LNCaP clone FGC (cell line): ENCODE data around the gene COMMD7.
"Not testable (repeated sequence)": the region's sequence is repeated elsewhere in the genome, so short reads cannot be mapped to it uniquely, and the experiment has no call there.

Experiments used
- DNase-seq: peaks from one replicate; pipeline ENCODE4 v3.0.0-alpha.2; 2011; ENCODE audit warnings: low read depth
- H3K4me3 ChIP-seq: 2 replicates; pipeline ENCODE4 v1.5.1; 2011; ENCODE audit warnings: mild to moderate bottlenecking, low read depth, low read length, control low read depth
- TF ChIP-seq, protein P1 (sequence below): IDR thresholded peaks from 2 replicates; pipeline ENCODE4 v1.5.1; 2012; ENCODE audit warnings: mild to moderate bottlenecking; ENCODE audit not compliant: control insufficient read depth, insufficient read depth; ENCODE audit errors: extremely low read depth

The COMMD7 gene

DNA sequence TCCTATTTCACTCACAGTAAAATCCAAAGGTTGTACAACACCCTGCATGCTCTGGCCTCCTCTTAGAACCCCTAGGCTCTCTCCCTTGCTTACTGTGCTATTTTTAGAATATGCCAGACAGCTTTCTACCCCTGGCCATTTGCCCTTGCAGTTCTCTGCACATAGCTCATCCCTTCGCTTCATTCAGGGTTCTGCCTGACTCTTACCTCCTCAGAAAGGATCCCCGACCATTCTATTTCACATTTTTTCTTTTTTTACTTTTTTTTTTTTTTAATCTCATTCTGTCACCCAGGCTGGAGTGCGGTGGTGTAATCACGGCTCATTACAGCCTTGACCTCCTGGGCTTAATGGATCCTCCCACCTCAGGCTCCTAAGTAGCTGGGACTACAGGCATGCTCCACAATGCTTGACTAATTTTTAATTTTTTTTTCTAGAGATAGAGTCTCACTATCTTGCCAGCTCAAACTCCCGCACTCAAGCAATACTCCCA lies 33.6 kb downstream of the COMMD7 start:
- TF ChIP-seq, protein P1, sequence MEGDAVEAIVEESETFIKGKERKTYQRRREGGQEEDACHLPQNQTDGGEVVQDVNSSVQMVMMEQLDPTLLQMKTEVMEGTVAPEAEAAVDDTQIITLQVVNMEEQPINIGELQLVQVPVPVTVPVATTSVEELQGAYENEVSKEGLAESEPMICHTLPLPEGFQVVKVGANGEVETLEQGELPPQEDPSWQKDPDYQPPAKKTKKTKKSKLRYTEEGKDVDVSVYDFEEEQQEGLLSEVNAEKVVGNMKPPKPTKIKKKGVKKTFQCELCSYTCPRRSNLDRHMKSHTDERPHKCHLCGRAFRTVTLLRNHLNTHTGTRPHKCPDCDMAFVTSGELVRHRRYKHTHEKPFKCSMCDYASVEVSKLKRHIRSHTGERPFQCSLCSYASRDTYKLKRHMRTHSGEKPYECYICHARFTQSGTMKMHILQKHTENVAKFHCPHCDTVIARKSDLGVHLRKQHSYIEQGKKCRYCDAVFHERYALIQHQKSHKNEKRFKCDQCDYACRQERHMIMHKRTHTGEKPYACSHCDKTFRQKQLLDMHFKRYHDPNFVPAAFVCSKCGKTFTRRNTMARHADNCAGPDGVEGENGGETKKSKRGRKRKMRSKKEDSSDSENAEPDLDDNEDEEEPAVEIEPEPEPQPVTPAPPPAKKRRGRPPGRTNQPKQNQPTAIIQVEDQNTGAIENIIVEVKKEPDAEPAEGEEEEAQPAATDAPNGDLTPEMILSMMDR = no peak
- no peak for DNase-seq
- no peak overlapping the region for H3K4me3 ChIP-seq

DNA sequence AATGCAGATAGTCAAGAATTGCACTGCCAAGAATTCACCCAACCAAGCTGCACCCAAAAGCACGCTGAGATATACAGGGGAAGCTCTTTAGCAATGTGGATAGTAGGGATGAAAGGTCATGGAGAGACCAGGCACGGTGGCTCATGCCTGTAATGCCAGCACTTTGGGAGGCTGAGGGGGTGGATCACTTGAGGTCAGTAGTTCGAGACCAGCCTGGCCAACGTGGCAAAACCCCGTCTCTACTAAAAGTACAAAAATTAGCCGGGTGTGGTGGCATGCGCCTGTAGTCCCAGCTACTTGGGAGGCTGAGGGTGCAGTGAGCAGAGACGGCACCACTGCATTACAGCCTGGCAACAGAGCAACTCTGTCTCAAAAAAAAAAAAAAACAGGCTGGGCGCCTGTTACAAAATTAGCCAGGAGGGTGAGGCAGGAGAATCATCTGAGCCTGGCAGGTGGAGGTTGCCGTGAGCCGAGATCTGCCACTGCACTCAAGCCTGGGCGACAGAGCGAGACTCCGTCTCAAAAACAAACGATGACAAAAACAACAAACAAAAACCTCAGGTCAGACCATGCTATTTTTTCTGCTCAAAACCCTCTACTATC lies 34.1 kb downstream of the COMMD7 start:
- not testable (repeated sequence) for H3K4me3 ChIP-seq, DNase-seq

DNA sequence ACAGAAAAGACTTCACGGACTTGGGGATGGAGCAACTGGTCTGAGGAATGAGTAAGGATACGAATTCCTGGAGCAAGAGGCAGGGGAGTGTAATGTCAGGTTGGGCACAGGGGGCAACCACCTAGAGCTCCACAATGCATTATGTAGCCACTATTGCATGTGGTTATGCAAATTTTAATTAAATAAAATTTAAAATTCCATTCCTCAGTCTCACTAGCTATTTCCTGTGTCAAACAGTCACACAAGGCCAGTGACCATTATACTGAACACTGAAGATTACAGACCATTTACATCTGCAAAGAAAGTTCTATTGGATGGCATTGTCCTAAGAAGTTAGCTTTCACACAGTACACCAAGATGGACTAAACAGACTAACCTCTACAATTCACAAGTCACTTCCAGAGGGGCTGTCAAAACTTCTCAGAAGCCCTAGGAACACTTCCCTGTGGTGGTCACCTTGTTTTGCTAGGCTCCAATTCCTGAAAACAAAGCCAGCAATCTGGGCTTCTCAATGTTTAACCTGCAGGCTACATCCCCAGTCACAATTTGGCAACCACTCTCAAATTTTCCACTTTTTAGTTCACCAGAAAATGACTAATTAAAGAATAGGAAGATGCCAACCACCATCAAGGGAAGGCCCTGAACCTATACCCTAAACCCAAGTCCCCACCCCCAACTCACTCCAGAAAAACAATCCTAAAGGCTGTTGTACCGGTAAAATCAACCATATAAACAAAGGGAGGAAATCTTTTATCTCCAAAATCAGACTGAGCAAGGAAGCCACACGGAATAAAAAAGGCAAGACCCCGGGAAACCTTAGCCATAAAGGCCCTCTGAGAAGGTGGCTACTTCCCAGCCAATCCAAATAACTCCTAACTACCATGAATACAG lies 35.3 kb downstream of the COMMD7 start:
- H3K4me3 ChIP-seq = no peak overlapping the region
- DNase-seq = no peak
- TF ChIP-seq, protein P1 = no peak

DNA sequence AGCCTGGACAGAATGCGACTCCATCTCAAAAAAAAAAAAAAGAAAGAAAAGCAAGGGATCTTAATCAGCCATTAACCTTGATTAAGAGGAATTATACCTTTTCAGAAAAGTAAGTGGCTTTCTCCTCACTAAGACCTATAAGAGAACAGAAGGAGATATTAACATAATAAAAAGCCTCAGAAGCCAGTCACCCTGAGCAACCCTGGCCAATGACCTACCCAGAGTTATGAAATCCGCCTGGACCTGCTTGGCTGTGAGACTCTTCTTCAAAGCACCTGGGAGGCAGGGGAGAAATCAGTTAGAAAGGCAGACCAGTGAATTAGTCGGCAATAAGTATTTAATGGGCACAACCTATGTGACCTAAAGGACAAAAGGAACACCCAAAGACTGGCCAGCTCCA lies 36.8 kb downstream of the COMMD7 start:
- TF ChIP-seq, protein P1 = no peak
- no peak overlapping the region for H3K4me3 ChIP-seq
- DNase-seq = no peak

DNA sequence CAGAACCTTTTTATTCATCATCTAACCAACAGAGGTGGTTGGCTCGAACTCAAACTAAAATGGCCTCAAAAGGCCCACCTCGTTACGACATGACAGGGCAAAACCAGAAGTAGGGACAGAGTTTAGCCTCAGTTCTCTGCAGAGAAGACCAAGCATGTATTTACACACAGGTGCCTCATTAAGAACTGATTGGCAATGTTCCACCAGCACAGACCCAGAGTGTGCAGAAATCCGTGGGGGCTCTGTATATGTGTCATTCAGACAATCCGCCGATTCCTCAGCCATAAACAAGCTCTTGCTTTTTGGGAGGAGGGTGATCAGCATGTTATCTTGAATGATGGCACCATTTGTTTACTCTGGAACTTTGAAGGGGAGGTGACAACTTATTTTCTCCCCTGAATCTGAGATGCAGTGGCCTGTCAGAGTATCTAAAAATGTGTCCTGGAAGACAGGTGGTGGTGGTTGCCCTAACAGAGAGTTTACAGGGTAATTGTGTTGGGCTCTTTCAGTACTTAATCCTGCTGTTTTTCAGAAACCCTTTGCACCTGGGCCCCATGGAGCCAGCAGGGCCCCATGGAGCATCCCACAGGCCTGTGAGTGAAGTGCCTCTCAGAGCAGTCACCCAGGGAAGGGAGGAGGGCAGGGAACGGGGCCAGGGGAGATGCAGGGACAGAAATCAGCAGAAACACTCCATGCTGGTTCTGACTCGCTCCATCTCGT lies 40.4 kb downstream of the COMMD7 start:
- no peak overlapping the region for H3K4me3 ChIP-seq
- DNase-seq = no peak
- TF ChIP-seq, protein P1 = no peak

DNA sequence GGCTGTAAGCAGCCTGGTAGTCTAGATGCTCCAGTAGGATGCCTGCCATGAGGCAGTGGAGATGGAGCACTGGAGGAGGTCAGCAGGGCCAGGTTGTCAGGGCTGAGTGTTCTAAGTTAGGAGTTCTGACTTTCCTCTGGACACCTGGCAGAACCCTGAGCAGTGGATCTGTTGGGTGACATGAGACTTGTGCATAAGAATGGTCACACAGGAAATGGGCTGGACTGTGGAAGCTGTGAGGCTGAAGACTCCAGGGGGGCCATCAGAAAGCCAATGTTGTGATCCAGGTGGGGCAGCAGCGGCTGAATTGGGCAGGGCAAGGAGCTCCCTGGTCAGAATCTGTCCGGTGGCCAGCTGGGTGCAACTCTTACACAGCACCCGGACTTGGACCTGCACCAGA lies 45.7 kb downstream of the COMMD7 start:
- no peak overlapping the region for H3K4me3 ChIP-seq
- DNase-seq = no peak
- TF ChIP-seq, protein P1 = no peak

DNA sequence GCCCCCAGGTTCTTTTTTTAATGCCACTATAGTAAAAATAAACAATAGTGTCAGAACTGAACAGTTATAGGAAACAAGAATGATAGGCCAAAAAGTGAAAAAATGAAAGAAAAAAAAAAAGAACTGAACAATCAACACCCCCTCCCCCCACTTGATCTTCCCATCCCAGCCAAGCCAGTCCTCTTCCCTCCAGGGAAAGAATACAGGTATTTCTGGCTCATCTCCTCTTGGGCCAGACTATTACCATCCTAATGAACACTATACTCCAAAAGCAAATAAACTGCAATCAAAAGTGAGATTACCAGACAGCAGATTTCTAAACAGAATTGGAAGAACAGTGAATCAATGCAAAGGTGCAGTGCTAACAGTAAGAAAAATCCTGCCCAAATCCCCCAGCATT lies 48.2 kb downstream of the COMMD7 start:
- TF ChIP-seq, protein P1 = no peak
- H3K4me3 ChIP-seq = no peak overlapping the region
- peak; percentile 46 for DNase-seq

DNA sequence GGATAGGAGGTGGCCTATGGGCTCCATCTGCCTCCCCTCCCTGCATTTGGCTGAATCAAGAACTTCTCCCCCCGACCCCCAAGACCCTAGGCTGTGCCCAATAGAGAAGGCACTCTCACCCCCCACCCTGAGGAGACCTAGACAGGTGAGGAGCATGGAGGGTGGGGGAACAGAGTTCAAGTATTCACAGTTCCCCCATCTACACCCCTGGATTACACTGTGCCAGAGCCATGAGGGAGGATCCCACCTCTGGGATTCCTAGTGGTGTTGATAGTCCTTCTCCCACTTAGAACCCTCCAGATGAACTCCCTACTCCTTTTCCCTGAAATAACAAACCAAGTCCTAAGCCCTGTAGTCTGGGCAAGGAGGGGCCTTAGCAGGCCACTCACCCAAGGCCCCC lies 54.3 kb downstream of the COMMD7 start:
- not testable (repeated sequence) for H3K4me3 ChIP-seq, DNase-seq
